OCI-LY7 (cell line): ENCODE measurements around the gene PLVAP. TPM values are rescaled to one million over a fixed set of nuclear protein-coding genes. Genes with fewer than 3 reads are reported as not detected.

ENCODE experiments used
- BruUV-seq: library from RNA; stranded (reverse); fragments of 400-500 nt; replicated peaks from 2 replicates; lab custom pipeline; 2021; lab: Mats Ljungman, UMichigan
- CTCF ChIA-PET: fragments of 300-600 bp; sonication (Branson Sonifier 250); formaldehyde crosslinking; loops from one replicate; lab custom pipeline; 2022; ENCODE audit warnings: antibody characterized with exemption; ENCODE audit not compliant: unreplicated experiment; lab: Charles Lee
- POLR2A ChIA-PET: fragments of 300-600 bp; sonication (Branson Sonifier 250); formaldehyde crosslinking; loops from one replicate; lab custom pipeline; 2022; ENCODE audit warnings: antibody characterized with exemption; lab: Charles Lee
- DNase-seq: peaks from one replicate; pipeline ENCODE4 v3.0.0-alpha.2; 2015; ENCODE audit warnings: low spot score
- H2AFZ ChIP-seq: fragments of 200-600 bp; sonication (generic), shearing (Covaris generic); 2 replicates; pipeline ENCODE4 v1.6.1; 2014; ENCODE audit warnings: mild to moderate bottlenecking, antibody characterized with exemption, low read length, moderate library complexity
- H3K27ac ChIP-seq: fragments of 200-600 bp; sonication (generic); 2 replicates; pipeline ENCODE4 v1.5.1; 2014; ENCODE audit warnings: mixed run types, low read depth, mild to moderate bottlenecking, moderate library complexity, low read length, inconsistent platforms; ENCODE audit not compliant: poor library complexity, severe bottlenecking
- H3K36me3 ChIP-seq: fragments of 200-600 bp; sonication (generic); 2 replicates; pipeline ENCODE4 v1.6.1; 2014; ENCODE audit warnings: mild to moderate bottlenecking, antibody characterized with exemption, low read length, moderate library complexity, mixed read lengths; ENCODE audit not compliant: insufficient read depth
- H3K4me1 ChIP-seq: fragments of 200-600 bp; sonication (generic); 2 replicates; pipeline ENCODE4 v1.5.1; 2014; ENCODE audit warnings: mild to moderate bottlenecking, low read length; ENCODE audit not compliant: insufficient read depth, poor library complexity, severe bottlenecking
- H3K4me2 ChIP-seq: fragments of 200-600 bp; sonication (generic); 2 replicates; pipeline ENCODE4 v1.6.1; 2014; ENCODE audit warnings: mild to moderate bottlenecking, low read length
- H3K4me3 ChIP-seq: fragments of 200-600 bp; sonication (generic); 2 replicates; pipeline ENCODE4 v1.5.1; 2014; ENCODE audit warnings: mild to moderate bottlenecking, low read depth, low read length; ENCODE audit not compliant: poor library complexity, severe bottlenecking
- H3K79me2 ChIP-seq: fragments of 200-600 bp; sonication (generic); 2 replicates; pipeline ENCODE4 v1.6.1; 2016; ENCODE audit warnings: low read depth, mild to moderate bottlenecking, low read length, moderate library complexity, mixed read lengths; ENCODE audit not compliant: insufficient read depth
- H3K9me2 ChIP-seq: fragments of 200-600 bp; sonication (generic); 2 replicates; pipeline ENCODE4 v1.6.1; 2016; ENCODE audit warnings: mild to moderate bottlenecking, low read length, mixed read lengths; ENCODE audit not compliant: insufficient read depth
- H3K9me3 ChIP-seq: fragments of 200-600 bp; sonication (generic); 2 replicates; pipeline ENCODE4 v1.6.1; 2014; ENCODE audit warnings: mild to moderate bottlenecking, mixed run types, low read length, mixed read lengths
- H4K20me1 ChIP-seq: fragments of 200-600 bp; sonication (generic); 2 replicates; pipeline ENCODE4 v1.6.1; 2014; ENCODE audit warnings: mild to moderate bottlenecking, antibody characterized with exemption, low read length, moderate library complexity, mixed read lengths; ENCODE audit not compliant: insufficient read depth
- EZH2phosphoT487 ChIP-seq: fragments of 200-600 bp; sonication (generic); IDR thresholded peaks from 2 replicates; pipeline ENCODE4 v1.6.1; 2018; ENCODE audit warnings: low read depth, borderline replicate concordance, mild to moderate bottlenecking, mixed run types, antibody characterized with exemption, low read length, moderate library complexity, mixed read lengths
- intact Hi-C: fragments of 100-400 bp; cut with micrococcal nuclease; formaldehyde crosslinking; loops from one replicate; pipeline ENCODE4 v1.10.0; 2022; ENCODE audit not compliant: unreplicated experiment
- total RNA-seq, 2 experiments: library from RNA; depleted of rRNA in 1 of 2; stranded (reverse); fragments of >200 nt in 1 of 2; shearing (Covaris generic) in 1 of 2; gene quantifications; 2 replicates each; pipeline ENCODE4 v1.2.3, GENCODE V29; 2014 to 2022
- TF ChIP-seq, protein P1 (sequence below): fragments of 200-600 bp; sonication (generic); conservative IDR thresholded peaks from 2 replicates; pipeline ENCODE4 v1.5.1; 2014; ENCODE audit warnings: mild to moderate bottlenecking, antibody characterized with exemption, low read length, moderate library complexity, mixed read lengths

PLVAP gene
- total RNA-seq, 2 experiments from 2014 or later, result 0.16 to 1.5 TPM

DNA sequence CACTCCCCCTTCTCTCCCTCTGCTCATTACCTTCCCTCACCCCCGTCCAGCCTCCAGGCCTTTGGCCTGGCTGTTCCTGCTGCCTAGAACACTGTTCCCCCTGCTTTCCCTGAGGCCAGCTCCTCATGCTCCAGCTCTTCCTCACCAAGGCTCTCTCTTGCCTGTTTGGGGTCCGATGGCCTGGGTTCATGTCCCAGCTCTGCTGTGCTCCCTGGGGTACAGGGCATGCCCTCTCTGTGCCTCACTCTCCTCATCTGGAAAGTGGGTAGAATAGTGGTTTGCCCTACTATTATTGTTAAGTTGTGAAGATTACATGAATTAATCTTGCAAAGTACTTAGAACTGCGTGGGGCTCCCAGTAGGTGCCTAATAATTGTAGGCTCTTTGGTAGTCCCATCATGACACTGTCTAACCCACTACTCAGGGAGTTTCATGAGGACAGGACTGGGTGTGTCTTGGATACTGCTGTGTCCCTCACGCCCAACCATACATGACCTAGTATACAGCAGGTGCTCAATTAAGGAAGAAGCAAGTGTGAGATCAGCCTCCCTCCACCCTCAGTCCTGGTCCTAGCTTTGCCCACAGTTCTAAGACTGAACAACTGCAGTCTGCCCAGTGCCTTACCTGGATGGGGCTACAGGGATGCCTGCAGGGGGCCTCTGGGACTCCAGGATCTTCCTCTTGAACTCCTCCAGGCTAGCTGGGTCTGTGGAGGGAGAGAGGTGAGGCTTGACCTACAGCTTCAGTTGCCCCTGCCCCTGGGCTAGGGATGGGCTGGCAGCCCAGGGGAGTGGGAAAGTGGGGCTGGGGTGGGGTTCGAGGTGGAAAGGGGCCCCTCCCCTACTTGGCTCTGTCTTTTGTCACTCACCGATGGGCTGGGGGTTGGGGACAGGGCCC, 17.0 kb downstream of the PLVAP start:
- no peak for DNase-seq
- ChIA-PET POLR2A (no interaction called here), CTCF (no interaction called here)
- H3K36me3 ChIP-seq, result no peaks in the 10 kb centered on the region
- H4K20me1 ChIP-seq, result no peaks in the 10 kb centered on the region
- no peak overlapping the region for H3K27ac ChIP-seq
- no peak overlapping the region for H3K4me2 ChIP-seq
- no TSS peak for BruUV-seq
- H3K9me3 ChIP-seq, result no peaks in the 10 kb centered on the region
- no peaks in the 10 kb centered on the region for H3K9me2 ChIP-seq
- intact Hi-C loops, result no loop called here
- H3K4me1 ChIP-seq, result no peaks in the 10 kb centered on the region
- no peak overlapping the region for H2AFZ ChIP-seq
- no peak overlapping the region for H3K4me3 ChIP-seq
- TF ChIP-seq, protein P1, sequence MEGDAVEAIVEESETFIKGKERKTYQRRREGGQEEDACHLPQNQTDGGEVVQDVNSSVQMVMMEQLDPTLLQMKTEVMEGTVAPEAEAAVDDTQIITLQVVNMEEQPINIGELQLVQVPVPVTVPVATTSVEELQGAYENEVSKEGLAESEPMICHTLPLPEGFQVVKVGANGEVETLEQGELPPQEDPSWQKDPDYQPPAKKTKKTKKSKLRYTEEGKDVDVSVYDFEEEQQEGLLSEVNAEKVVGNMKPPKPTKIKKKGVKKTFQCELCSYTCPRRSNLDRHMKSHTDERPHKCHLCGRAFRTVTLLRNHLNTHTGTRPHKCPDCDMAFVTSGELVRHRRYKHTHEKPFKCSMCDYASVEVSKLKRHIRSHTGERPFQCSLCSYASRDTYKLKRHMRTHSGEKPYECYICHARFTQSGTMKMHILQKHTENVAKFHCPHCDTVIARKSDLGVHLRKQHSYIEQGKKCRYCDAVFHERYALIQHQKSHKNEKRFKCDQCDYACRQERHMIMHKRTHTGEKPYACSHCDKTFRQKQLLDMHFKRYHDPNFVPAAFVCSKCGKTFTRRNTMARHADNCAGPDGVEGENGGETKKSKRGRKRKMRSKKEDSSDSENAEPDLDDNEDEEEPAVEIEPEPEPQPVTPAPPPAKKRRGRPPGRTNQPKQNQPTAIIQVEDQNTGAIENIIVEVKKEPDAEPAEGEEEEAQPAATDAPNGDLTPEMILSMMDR, result no peak
- TF ChIP-seq EZH2phosphoT487, result no peak
- H3K79me2 ChIP-seq, result no peaks in the 10 kb centered on the region

GRCh38 chr19:17358395-17358794, 18.7 kb downstream of the PLVAP start:
- Histone ChIP-seq H4K20me1 (no peaks in the 10 kb centered on the region), H3K4me3 (no peak overlapping the region), H3K4me2 (no peak overlapping the region), H3K9me3 (no peaks in the 10 kb centered on the region), H3K27ac (no peak overlapping the region), H3K4me1 (no peaks in the 10 kb centered on the region), H3K79me2 (no peaks in the 10 kb centered on the region), H3K36me3 (no peaks in the 10 kb centered on the region), H2AFZ (no peak overlapping the region), H3K9me2 (no peaks in the 10 kb centered on the region)
- ChIA-PET CTCF (no interaction called here), POLR2A (interaction anchor here (0.6 to 1.0 kb wide), 2 partner anchors 8 to 44 kb away, joined by 3 to 12 read pairs; no protein-coding TSS in a partner anchor)
- intact Hi-C loops, result no loop called here
- BruUV-seq, result no TSS peak
- TF ChIP-seq EZH2phosphoT487, result no peak
- TF ChIP-seq, protein P1, result no peak
- no peak for DNase-seq

- ChIA-PET POLR2A (interaction anchor here (0.7 to 1.0 kb wide), 2 partner anchors 9 to 20 kb away, joined by 3 to 12 read pairs; no protein-coding TSS in a partner anchor), CTCF (no interaction called here)
- no TSS peak for BruUV-seq
These were observed 19.4 kb downstream of the PLVAP start for GRCh38 chr19:17357724-17358123.

More at GRCh38 chr19:17357724-17358123, 19.4 kb downstream of the PLVAP start:
- H4K20me1 ChIP-seq, result no peaks in the 10 kb centered on the region
- H3K9me3 ChIP-seq, result no peaks in the 10 kb centered on the region
- H3K36me3 ChIP-seq, result no peaks in the 10 kb centered on the region
- no peak overlapping the region for H3K4me2 ChIP-seq
- no peak overlapping the region for H3K27ac ChIP-seq
- no peaks in the 10 kb centered on the region for H3K4me1 ChIP-seq
- no peak overlapping the region for H3K4me3 ChIP-seq
- H3K9me2 ChIP-seq, result no peaks in the 10 kb centered on the region
- TF ChIP-seq, protein P1, result no peak
- TF ChIP-seq EZH2phosphoT487, result no peak
- intact Hi-C loops, result no loop called here
- H3K79me2 ChIP-seq, result no peaks in the 10 kb centered on the region
- no peak overlapping the region for H2AFZ ChIP-seq
- DNase-seq, result no peak
